ENCODE data around the gene UQCC3. TPM values are rescaled to one million over a fixed set of nuclear protein-coding genes. Genes with fewer than 3 reads are reported as not detected.

UQCC3 gene
- total RNA-seq, 1 experiment from 2014 or later = 23.9 TPM

DNA sequence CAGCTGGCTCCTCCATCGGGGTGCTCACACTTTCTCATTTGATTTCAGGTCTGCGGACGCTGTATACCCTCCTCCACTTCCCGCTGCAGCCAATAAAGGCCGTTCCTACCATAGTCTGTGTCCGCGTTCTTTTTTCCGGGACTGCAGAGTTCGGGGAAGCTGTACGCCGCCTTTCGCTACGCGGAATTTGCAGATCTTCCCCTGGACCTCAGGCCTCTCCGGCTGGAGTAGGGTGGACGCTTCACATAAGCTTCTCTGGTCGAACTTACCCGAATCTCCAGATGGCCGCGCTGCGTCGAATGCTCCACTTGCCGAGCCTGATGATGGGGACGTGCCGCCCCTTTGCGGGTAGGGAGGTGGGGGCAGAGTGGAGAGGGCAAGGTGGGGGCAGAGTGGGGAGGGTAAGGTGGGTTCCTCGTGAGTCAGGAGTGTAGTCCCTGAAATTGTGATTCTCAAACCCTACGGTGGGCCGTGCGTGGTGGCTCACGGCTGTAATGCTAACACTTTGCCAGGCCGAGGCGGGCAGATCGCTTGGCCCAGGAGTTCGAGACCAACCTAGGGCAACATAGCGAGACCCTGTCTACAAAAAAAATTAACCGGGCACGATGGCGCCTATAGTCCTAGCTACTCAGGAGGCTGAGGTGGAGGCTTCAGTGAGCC, 5.7 kb upstream of the UQCC3 start:
- POLR2A ChIA-PET = interaction anchor here (0.5 to 2.1 kb wide), 32 partner anchors 9 to 1639 kb away, joined by 3 to 56 read pairs (median 8); partner anchors contain the start of genes AHNAK, B3GAT3, EEF1G and ESRRA
- Mint-ChIP-seq H3K36me3 (ENCODE audit: insufficient read depth, unreplicated experiment) (peaks cover 79% of the 10 kb centered on the region), H3K27me3 (ENCODE audit: insufficient read depth, unreplicated experiment) (no peaks in the 10 kb centered on the region), H3K4me1 (ENCODE audit: low read depth, unreplicated experiment) (peaks cover 5% of the 10 kb centered on the region), H3K9me3 (ENCODE audit: unreplicated experiment) (no peaks in the 10 kb centered on the region), H3K27ac (ENCODE audit: unreplicated experiment) (peak overlapping the region; percentile 97), H3K4me3 (ENCODE audit: unreplicated experiment) (peak overlapping the region; percentile 99)
- Histone ChIP-seq H3K27me3 (replicated peaks; ENCODE audit: control insufficient read depth, insufficient read depth, low read length) (no peaks in the 10 kb centered on the region), H3K4me1 (peaks cover 21% of the 10 kb centered on the region), H3K9me3 (no peaks in the 10 kb centered on the region), H3K4me3 (ENCODE audit: low read depth, low read length) (peak overlapping the region; percentile 50), H3K36me3 (ENCODE audit: control insufficient read depth, insufficient read depth, low read length) (peaks cover 7% of the 10 kb centered on the region)
- peak in 1 of 2 experiments; percentile 54 for DNase-seq
- no peak for TF ChIP-seq CTCF (IDR thresholded peaks at IDR 0.05; ENCODE audit: insufficient read depth in 1 of 2, low read depth in 1 of 2, low read length in 1 of 2, severe bottlenecking in 1 of 2, unreplicated experiment in 1 of 2)
- no TSS peak for BruUV-seq (replicated peaks)
- CTCF ChIA-PET = interaction anchor here (1.1 to 2.1 kb wide), 8 partner anchors 13 to 121 kb away, joined by 3 to 12 read pairs (median 6); partner anchors contain the start of genes B3GAT3, EEF1G, INTS5 and TUT1
- intact Hi-C loops (cut with micrococcal nuclease; ENCODE audit: unreplicated experiment) = loop anchor here (2.0 kb wide), 2 partner anchors 19 to 43 kb away; partner anchors contain the start of gene GANAB

DNA sequence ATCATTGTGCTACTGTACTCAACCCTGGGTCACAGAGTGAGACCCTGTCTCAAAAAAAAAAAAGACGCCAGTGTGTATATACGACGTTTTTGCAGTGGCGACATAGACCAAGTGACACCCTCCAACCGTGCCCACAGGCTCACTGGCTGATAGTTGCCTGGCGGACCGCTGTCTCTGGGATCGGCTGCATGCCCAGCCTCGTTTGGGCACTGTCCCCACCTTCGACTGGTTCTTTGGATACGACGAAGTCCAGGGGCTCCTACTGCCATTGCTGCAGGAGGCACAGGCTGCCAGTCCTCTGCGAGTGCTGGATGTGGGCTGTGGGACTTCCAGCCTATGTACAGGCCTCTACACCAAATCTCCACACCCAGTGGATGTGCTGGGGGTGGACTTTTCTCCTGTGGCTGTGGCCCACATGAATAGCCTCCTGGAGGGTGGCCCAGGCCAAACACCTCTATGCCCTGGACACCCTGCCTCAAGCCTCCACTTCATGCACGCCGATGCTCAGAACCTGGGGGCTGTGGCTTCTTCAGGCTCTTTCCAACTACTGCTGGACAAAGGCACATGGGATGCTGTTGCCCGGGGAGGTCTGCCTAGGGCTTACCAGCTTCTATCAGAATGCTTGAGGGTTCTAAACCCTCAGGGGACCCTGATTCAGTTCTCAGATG, 5.1 kb upstream of the UQCC3 start:
- H3K36me3 Mint-ChIP-seq (ENCODE audit: insufficient read depth, unreplicated experiment) = peaks cover 79% of the 10 kb centered on the region
- CTCF ChIA-PET = interaction anchor here (1.4 to 2.1 kb wide), 3 partner anchors 13 to 93 kb away, joined by 4 to 7 read pairs (median 6); partner anchors contain the start of genes EEF1G, INTS5 and TUT1

More for the DNA sequence above, 5.1 kb upstream of the UQCC3 start:
- BruUV-seq (replicated peaks) = no TSS peak
- Histone ChIP-seq H3K4me1 (peaks cover 23% of the 10 kb centered on the region), H3K4me3 (ENCODE audit: low read depth, low read length) (peak overlapping the region; percentile 50), H3K9me3 (no peaks in the 10 kb centered on the region), H3K27me3 (replicated peaks; ENCODE audit: control insufficient read depth, insufficient read depth, low read length) (no peaks in the 10 kb centered on the region), H3K36me3 (ENCODE audit: control insufficient read depth, insufficient read depth, low read length) (peaks cover 7% of the 10 kb centered on the region)
- no peaks in the 10 kb centered on the region for H3K27me3 Mint-ChIP-seq (ENCODE audit: insufficient read depth, unreplicated experiment)
- intact Hi-C loops (cut with micrococcal nuclease; ENCODE audit: unreplicated experiment) = no loop called here
- no peaks in the 10 kb centered on the region for H3K9me3 Mint-ChIP-seq (ENCODE audit: unreplicated experiment)
- TF ChIP-seq CTCF (IDR thresholded peaks at IDR 0.05; ENCODE audit: insufficient read depth in 1 of 2, low read depth in 1 of 2, low read length in 1 of 2, severe bottlenecking in 1 of 2, unreplicated experiment in 1 of 2) = no peak
- H3K4me3 Mint-ChIP-seq (ENCODE audit: unreplicated experiment) = peak overlapping the region; percentile 99
- peak overlapping the region; percentile 97 for H3K27ac Mint-ChIP-seq (ENCODE audit: unreplicated experiment)
- POLR2A ChIA-PET = interaction anchor here (0.5 to 2.1 kb wide), 7 partner anchors 13 to 1639 kb away, joined by 3 to 46 read pairs (median 8); partner anchors contain the start of genes ESRRA, HNRNPUL2, INTS5 and STX5
- no peak for DNase-seq
- H3K4me1 Mint-ChIP-seq (ENCODE audit: low read depth, unreplicated experiment) = peaks cover 11% of the 10 kb centered on the region
